Mucosa of rectum (tissue), 2 donors: ENCODE data around the gene DGKH.
"Not testable (repeated sequence)": the region's sequence is repeated elsewhere in the genome, so short reads cannot be mapped to it uniquely, and the experiment has no call there.

Experiments used
- H3K27ac ChIP-seq, 2 donors: one replicate each; pipeline ENCODE4 v1.7.0; 2013; ENCODE audit warnings: inconsistent platforms in 2 of 2, low read depth in 2 of 2, low read length in 2 of 2
- H3K27me3 ChIP-seq, 2 donors: one replicate each; pipeline ENCODE4 v1.7.0; 2013; ENCODE audit warnings: low read length in 2 of 2; ENCODE audit not compliant: control insufficient read depth in 2 of 2, insufficient read depth in 2 of 2
- H3K36me3 ChIP-seq, 2 donors: one replicate each; pipeline ENCODE4 v1.7.0; 2013; ENCODE audit warnings: low read length in 2 of 2; ENCODE audit not compliant: control insufficient read depth in 2 of 2, insufficient read depth in 2 of 2
- H3K4me1 ChIP-seq, 2 donors: one replicate each; pipeline ENCODE4 v1.7.0; 2013; ENCODE audit warnings: low read length in 2 of 2, mild to moderate bottlenecking in 1 of 2; ENCODE audit not compliant: control insufficient read depth in 2 of 2, insufficient read depth in 2 of 2
- H3K4me3 ChIP-seq, 2 donors: one replicate each; pipeline ENCODE4 v1.7.0; 2013; ENCODE audit warnings: low read length in 2 of 2
- H3K9ac ChIP-seq, 2 donors: one replicate each; pipeline ENCODE4 v1.7.0; 2013; ENCODE audit warnings: low read length in 2 of 2, low read depth in 1 of 2, mild to moderate bottlenecking in 1 of 2
- H3K9me3 ChIP-seq, 2 donors: one replicate each; pipeline ENCODE4 v1.7.0; 2013; ENCODE audit warnings: low read length in 2 of 2; ENCODE audit not compliant: control insufficient read depth in 2 of 2
- donor health status: healthy.
- donor health status: Normal muscosa, but diverticular disease.

DGKH gene

DNA sequence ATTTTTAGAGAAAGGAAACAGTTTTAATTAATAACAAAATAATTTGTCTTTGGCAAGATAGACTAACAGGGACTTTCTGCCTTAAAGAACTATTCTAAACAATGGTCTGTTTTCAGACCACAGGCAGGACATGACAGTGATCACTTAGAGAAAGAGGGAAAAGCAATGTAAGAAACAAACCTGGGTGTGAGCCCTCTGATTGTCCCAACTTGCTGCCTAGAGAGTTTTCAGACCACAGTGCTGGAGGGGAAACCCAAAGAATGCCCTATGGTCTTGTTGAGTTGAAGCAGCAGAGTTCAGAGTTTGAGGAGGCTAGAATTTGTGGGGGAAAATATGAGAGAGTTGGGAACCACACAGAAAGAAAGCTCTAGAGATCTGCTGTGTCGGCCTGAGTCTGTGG is 38.1 kb downstream of the DGKH start:
- Histone ChIP-seq H3K9ac (no peak overlapping the region), H3K9me3 (no peaks in the 10 kb centered on the region), H3K27ac (no peak overlapping the region), H3K27me3 (no peaks in the 10 kb centered on the region), H3K4me3 (no peak overlapping the region), H3K36me3 (no peaks in the 10 kb centered on the region), H3K4me1 (no peaks in the 10 kb centered on the region)

DNA sequence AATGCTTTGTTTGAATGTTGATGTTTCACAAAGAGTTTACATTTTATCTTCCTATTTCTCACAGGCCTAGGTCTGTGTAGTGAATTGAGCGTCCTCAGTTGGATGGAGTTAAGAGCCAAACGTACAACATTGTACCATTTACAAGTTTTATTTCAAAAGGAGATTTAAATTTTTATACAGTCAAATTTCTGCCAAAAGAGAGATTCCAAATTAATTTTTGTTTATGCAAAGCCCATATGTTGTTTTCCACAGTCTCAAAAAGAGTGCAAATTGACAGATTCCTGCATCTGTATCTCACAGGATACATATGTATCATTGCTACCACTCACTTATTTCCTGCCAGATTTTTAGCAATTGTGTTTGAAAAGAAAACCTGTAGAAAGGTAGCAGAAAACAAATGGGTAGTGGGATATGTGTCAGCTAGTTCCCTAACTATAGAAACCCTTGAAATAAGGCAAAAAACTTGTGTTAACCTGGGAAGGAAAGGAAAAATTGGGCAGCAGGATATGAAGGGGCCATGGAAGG is 46.1 kb downstream of the DGKH start:
- H3K9me3 ChIP-seq = no peaks in the 10 kb centered on the region
- H3K36me3 ChIP-seq = no peaks in the 10 kb centered on the region
- H3K4me3 ChIP-seq = no peak overlapping the region
- H3K27me3 ChIP-seq = no peaks in the 10 kb centered on the region
- H3K9ac ChIP-seq = no peak overlapping the region
- H3K4me1 ChIP-seq = no peaks in the 10 kb centered on the region
- no peak overlapping the region for H3K27ac ChIP-seq

DNA sequence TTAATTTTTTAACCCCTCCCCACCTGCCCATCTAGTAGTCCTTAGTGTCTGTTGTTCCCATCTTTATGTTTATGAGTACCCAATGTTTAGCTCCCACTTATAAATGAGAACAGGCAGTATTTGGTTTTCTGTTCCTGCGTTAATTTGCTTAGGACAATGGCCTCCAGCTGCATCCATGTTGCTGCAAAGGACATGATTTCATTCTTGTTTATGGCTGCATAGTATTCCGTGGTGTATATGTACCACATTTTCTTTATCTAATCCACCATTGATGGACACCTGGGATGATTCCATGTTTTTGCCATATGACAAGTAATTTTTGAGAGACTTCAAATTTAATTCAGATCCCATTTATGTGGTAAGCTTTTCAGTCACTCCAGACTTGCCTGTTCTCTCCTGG is 47.8 kb downstream of the DGKH start:
- H3K4me3 ChIP-seq, H3K9me3 ChIP-seq, H3K27me3 ChIP-seq, H3K4me1 ChIP-seq, H3K9ac ChIP-seq, H3K27ac ChIP-seq, H3K36me3 ChIP-seq: not testable (repeated sequence)

DNA sequence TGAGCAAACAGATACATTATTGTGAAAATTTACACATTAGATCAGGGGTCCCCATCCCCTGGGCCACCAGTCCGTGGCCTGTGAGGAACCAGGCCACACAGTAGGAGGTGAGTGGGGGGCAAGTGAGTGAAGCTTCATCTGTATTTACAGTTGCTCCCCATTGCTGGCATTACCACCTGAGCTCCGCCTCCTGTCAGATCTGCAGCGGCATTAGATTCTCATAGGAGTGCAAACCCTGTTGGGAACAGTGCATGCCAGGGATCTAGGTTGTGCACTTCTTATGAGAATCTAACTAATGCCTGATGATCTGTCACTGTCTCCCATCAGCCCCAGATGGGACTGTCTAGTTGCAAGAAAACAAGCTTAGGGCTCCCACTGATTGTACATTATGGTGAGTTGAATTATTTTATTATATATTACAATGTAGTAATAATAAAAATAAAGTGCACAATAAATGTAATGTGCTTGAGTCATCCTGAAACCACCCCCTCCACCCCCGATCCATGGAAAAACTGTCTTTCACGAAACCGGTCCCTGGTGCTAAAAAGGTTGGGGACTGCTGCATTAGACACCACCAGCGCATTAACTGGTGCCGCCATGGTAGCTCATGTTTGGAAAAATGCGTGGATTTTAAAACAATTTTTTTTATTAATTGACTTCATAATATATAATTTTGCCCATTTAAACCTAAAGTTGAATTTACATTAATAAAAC is 51.7 kb downstream of the DGKH start:
- H3K4me1 ChIP-seq = no peaks in the 10 kb centered on the region
- no peak overlapping the region for H3K27ac ChIP-seq
- H3K9me3 ChIP-seq = peaks cover 0 to 3% of the 10 kb centered on the region in 2 donors
- H3K36me3 ChIP-seq = no peaks in the 10 kb centered on the region
- no peak overlapping the region for H3K4me3 ChIP-seq
- H3K9ac ChIP-seq = no peak overlapping the region
- H3K27me3 ChIP-seq = no peaks in the 10 kb centered on the region

DNA sequence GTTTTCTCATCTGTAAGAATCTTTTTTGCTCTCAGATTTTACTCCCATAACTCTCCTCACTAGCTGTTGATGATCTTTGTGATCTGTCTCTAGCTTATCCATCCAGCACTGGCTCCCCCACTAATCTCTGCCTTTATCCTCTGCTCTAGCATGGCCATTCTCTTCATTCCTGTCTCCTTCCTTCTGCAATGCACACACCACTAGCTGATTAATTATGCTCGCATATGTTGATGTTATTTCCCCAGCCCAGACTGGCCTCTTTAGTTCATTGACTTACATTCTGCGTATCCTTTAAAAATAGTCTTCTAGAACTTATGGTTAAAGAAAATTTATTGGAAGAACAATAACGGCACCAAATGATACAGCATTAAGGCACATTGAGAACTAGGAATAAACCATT is 52.5 kb downstream of the DGKH start:
- no peak overlapping the region for H3K4me3 ChIP-seq
- no peaks in the 10 kb centered on the region for H3K36me3 ChIP-seq
- no peak overlapping the region for H3K9ac ChIP-seq
- peaks cover 0 to 3% of the 10 kb centered on the region in 2 donors for H3K9me3 ChIP-seq
- H3K4me1 ChIP-seq = no peaks in the 10 kb centered on the region
- no peak overlapping the region for H3K27ac ChIP-seq
- no peaks in the 10 kb centered on the region for H3K27me3 ChIP-seq

DNA sequence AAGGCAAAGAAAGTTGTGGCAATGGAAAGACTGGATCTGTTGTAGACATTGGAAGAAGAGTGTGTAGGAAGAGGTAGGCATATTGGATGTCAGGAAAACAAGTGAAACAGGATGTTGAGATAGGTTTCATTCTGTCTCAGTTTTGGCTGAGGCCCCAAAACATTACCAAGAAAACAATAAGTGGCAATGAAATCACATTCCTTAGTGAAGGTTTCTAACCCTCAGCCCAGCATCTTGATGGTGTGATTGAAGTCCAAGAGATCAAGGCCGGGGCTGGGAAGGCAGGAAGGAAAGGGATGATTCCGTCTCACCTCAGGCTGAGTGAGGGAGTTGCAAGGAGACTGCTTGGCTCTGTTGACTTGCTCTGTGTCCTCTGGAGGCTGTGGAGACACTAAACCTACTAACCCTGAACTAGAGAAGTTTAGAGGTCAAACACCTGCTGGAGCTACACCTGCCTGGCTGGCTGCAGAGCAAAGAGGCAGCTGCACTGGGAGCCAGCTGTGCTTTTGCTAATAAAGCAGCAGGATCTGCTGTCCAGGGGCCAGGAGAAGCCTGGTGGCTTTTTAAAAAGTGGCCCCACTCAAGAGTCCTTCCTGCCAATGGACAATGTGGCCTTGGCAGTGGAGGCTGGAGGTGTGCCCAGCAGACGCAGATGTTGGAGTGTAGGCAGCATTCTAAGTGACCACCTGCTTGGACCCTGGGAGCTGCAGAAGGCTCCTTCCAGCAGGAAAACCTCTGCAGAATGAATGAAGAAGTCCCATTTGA is 53.6 kb downstream of the DGKH start:
- no peak overlapping the region for H3K9ac ChIP-seq
- peaks cover 0 to 3% of the 10 kb centered on the region in 2 donors for H3K9me3 ChIP-seq
- no peak overlapping the region for H3K4me3 ChIP-seq
- H3K27ac ChIP-seq = no peak overlapping the region
- H3K27me3 ChIP-seq = no peaks in the 10 kb centered on the region
- no peaks in the 10 kb centered on the region for H3K36me3 ChIP-seq
- no peaks in the 10 kb centered on the region for H3K4me1 ChIP-seq

DNA sequence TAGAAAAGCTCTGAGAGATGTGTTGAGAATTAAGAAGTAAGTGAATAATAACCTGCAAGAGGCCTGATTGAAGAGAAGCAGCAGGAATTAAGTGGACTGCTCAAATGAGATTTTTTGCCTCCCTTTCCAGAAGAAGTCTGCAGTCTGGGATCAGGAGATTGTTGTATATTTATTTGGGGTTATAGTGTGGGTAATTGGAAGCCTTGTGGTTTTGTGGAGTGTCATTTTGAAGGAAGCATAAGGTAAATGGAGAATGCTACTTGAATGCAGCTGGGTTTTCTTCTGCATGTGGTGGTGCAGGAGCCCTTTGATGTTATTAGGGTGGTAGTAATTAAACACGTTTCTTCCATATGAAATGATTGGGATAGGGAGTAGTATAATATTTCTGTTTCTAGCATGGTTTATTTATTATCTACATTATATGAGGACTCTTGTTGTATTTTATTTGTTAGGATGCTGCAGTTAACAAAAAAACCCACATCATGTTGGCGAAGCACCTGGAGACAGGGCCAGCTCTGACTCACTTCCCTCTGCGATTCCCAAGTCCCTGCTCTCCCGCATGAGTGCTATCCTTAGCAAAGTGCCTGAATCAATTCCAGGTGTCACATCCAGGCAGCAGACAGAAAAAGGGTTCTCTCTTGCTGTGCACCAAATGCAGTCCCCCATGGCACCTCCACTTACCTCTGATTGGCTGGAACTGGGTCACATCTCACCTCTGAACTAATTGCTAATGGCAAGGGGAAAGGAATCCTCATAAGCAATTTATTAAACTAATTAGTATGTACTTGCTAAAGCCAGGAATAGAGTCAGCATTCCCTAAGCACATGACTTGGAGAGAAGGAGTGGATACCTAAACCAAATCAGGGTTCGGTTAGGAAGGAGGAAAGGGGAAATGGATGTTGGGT is 54.8 kb downstream of the DGKH start:
- H3K4me3 ChIP-seq = no peak overlapping the region
- H3K36me3 ChIP-seq = no peaks in the 10 kb centered on the region
- peaks cover 0 to 3% of the 10 kb centered on the region in 2 donors for H3K9me3 ChIP-seq
- no peaks in the 10 kb centered on the region for H3K4me1 ChIP-seq
- no peak overlapping the region for H3K27ac ChIP-seq
- H3K27me3 ChIP-seq = no peaks in the 10 kb centered on the region
- H3K9ac ChIP-seq = no peak overlapping the region

DNA sequence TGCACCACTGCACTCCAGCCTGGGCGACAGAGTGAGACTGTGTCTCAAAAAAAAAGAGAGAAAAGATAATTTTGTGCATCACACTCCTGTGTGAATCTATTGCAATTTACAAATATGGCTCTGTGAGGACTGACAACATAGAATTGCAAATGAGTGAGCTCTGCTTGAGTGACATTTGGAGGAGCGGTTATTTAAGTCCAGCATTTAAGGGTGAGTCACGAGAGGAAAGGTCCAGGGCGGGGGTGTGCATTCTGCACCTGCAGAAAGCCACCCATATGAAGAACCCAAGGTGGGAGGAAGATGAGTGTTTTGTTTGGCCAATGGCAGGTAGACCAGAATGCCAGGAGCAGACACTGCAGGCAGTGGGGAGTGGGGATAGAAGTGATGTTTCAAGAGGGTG is 58.5 kb downstream of the DGKH start:
- peaks cover 0 to 3% of the 10 kb centered on the region in 2 donors for H3K9me3 ChIP-seq
- H3K36me3 ChIP-seq = no peaks in the 10 kb centered on the region
- H3K27ac ChIP-seq = no peak overlapping the region
- no peaks in the 10 kb centered on the region for H3K27me3 ChIP-seq
- H3K4me3 ChIP-seq = no peak overlapping the region
- no peaks in the 10 kb centered on the region for H3K4me1 ChIP-seq
- no peak overlapping the region for H3K9ac ChIP-seq

DNA sequence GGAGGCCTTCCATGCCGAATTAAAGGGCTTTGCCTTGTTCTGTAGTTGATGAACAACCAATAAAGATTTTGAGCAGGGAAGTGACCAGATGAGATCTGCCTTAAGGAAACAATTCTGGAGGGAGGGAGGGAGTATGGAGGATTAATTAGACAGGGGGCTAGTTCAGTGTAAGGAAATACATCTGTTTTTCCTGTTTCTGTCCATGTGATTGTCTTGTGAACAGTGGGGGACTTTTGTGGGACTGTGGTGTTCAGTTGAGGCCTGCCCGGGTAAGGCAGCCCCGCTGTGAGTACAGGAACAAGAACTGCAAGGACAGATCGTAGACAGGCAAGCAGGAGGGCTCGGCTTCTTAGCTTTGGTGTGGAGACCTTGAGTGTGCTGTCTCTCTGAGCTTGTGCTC is 59.0 kb downstream of the DGKH start:
- H3K4me3 ChIP-seq = no peak overlapping the region
- H3K9ac ChIP-seq = no peak overlapping the region
- no peaks in the 10 kb centered on the region for H3K36me3 ChIP-seq
- H3K27ac ChIP-seq = no peak overlapping the region
- no peaks in the 10 kb centered on the region for H3K4me1 ChIP-seq
- H3K9me3 ChIP-seq = peaks cover 0 to 3% of the 10 kb centered on the region in 2 donors
- no peaks in the 10 kb centered on the region for H3K27me3 ChIP-seq

DNA sequence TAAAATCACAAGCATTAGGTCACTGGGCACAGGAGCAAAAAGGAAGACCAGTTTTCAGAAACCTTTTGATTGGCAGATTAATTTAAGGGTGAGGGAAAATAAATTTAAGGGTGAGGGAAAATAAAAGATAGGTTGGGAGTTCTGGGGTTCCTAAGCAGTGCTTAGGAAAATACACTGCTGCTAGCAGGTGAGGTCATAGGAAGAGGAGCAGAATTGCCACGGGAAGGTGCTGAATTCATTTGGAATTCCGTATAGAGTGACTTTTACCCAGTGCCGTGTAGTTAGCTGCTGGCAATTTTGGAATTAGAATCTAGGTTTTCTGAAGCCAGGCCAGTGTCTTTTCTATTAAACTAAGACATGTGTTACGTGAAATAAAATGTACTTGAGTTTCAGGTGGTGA is 59.8 kb downstream of the DGKH start:
- H3K9me3 ChIP-seq = peaks cover 0 to 3% of the 10 kb centered on the region in 2 donors
- H3K36me3 ChIP-seq = no peaks in the 10 kb centered on the region
- H3K9ac ChIP-seq = no peak overlapping the region
- no peaks in the 10 kb centered on the region for H3K27me3 ChIP-seq
- H3K27ac ChIP-seq = no peak overlapping the region
- H3K4me3 ChIP-seq = no peak overlapping the region
- no peaks in the 10 kb centered on the region for H3K4me1 ChIP-seq
